RCC 7860 (cell line): ENCODE results near the gene CEP57.
"Not testable (repeated sequence)": the region's sequence is repeated elsewhere in the genome, so short reads cannot be mapped to it uniquely, and the experiment has no call there.

Source experiments
- DNase-seq: peaks from one replicate; pipeline ENCODE4 v3.0.0-alpha.2; 2015; ENCODE audit warnings: low spot score
- FAIRE-seq: peaks from 2 replicates; lab custom pipeline; 2012; peaks lifted over from hg19 to GRCh38; lab: Jason Lieb, UNC

The CEP57 gene

GRCh38 chr11:95795627-95796295 is 5.5 kb downstream of the CEP57 start:
- no peak for DNase-seq
- no peak for FAIRE-seq

GRCh38 chr11:95796501-95796900 is 6.2 kb downstream of the CEP57 start:
- DNase-seq: no peak
- no peak for FAIRE-seq

GRCh38 chr11:95799546-95799945 is 9.2 kb downstream of the CEP57 start:
- FAIRE-seq (no peak), DNase-seq (no peak)

DNA sequence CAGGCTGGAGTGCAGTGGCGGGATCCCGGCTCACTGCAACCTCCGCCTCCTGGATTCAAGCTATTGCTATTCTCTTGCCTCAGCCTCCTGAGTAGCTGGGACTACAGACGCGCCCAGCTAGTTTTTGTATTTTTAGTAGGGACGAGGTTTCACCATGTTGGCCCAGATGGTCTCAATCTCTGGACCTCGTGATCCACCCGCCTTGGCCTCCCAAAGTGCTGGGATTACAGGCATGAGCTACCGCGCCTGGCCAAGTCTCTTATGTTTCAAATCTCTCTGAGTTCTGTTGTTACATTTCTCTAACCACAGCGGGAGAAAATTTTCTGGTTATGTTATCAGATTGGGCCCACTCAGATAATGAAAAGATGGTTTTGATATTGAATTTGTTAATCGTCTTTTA is 10.1 kb downstream of the CEP57 start:
- FAIRE-seq (no peak), DNase-seq (no peak)

DNA sequence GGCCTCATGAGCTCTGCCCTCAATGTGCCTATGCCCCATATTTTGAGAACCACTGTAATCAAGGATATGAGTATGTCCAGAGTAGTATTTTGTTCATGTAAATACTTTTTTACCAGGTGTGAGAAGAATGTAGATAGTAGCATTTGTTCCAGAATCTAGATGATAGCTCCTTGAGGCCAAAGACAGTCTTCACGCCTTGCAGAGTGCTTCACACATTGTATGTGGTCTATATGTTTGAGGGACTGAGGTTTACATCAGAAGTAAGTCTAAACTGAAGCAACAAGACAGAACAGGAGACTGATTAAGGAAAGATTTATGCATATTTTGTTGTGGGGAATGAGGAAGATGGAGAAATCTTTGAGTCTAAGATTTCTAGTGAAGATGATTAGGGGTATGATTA is 12.5 kb downstream of the CEP57 start:
- DNase-seq: no peak
- no peak for FAIRE-seq

GRCh38 chr11:95803973-95804372 is 13.7 kb downstream of the CEP57 start:
- FAIRE-seq (no peak), DNase-seq (no peak)

GRCh38 chr11:95805869-95806268 is 15.6 kb downstream of the CEP57 start:
- DNase-seq (no peak), FAIRE-seq (no peak)

- not testable (repeated sequence) for FAIRE-seq, DNase-seq
These were observed 16.2 kb downstream of the CEP57 start for GRCh38 chr11:95806464-95806863.

DNA sequence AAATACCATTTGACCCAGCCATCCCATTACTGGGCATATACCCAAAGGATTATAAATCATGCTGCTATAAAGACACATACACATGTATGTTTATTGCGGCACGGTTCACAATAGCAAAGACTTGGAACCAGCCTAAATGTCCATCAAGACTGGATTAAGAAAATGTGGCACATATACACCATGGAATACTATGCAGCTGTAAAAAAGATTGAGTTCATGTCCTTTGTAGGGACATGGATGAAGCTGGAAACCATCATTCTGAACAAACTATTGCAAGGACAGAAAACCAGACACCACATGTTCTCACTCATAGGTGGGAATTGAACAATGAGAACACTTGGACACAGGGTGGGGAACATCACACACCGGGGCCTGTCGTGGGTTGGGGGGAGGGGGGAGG is 20.8 kb downstream of the CEP57 start:
- DNase-seq, FAIRE-seq: not testable (repeated sequence)

DNA sequence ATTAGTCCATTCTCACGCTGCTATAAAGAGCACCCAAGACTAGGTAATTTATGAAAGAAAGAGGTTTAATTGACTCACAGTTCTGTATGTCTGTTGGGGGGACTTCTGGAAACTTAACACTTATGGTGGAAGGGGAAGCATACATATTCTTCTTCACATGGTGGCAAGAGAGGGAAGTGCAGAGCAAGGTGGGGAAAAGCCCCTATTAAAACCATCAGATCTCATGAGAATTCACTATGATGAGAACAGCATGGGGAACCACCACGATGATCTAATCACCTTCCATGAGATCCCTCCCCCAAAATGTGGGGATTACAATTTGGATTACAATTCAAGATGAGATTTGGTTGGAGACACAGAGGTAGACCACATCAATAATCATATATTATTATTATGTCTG is 25.7 kb downstream of the CEP57 start:
- DNase-seq (no peak), FAIRE-seq (no peak)

DNA sequence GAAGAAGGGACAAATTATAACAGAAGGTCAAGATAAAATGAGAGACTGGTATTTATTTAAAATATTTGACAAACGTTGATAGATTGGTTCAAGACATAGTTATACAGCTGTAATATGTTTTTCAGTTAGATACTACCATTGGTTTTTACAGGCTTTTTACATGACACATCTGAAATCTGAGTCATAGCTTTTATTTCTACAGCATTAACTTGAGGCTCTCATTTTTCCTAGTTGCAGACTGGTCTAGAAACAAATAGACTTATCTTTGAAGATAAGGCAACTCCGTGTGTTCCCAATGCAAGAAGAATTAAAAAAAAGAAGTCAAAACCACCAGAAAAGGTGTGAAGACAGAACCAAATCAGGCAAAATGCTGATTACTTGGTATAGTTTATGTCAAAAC is 31.3 kb downstream of the CEP57 start:
- no peak for DNase-seq

GRCh38 chr11:95827696-95828095 is 37.4 kb downstream of the CEP57 start:
- no peak for FAIRE-seq
- DNase-seq: no peak

More for the DNA sequence above, 31.3 kb downstream of the CEP57 start:
- no peak for FAIRE-seq

DNA sequence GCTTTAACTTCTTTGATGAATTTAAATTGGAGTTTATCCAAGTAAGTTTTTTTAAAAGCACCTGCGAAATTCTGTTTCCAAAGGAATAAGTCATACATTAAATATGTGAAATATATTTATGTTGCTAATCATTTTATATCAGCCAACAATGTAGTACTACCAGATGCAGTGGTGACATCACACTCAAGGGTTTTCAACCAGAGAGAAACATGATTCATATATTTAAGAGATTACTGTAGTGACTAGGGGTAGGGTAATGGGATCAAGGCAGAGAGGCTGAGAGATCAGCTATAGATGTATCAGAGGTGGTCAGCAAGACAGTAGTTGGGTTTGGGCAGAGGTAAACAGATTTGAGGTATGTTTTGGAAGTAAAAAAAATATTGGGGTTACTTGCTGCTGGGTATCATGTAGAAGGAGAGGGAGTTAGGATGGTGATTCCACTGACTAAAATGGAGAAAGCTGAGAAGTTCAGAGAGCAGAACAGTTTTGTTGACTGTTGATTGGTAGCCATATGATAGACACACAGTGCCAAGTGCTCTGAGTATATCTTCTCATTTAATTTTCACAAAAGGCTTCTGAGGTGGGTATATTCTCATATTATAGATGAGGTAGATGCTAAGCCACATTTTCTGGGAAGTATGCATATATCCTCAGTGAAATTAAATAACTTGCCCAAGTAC is 39.4 kb downstream of the CEP57 start:
- FAIRE-seq: peak; percentile 22
- peak; percentile 16 for DNase-seq

- peak; percentile 74 for FAIRE-seq
These were observed 41.0 kb downstream of the CEP57 start for GRCh38 chr11:95831198-95831883.

DNA sequence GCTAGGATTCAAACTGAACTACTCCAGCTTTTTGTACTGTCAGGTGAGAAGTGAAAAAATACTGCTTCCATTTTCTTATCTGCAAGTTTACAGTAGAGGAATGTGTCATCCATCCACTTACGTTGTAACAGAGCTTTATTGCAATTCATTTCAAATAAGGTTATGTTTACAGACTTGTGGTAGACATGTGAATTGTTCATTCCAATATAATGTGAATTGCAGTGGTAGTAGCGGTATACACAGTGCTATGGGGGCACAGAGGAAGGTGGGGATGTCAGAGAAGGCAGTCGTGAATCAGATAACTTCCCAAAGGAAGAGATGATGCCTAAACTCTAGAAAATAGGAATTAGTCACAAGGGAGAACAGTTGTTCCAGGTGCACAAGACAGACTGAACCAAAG is 42.5 kb downstream of the CEP57 start:
- FAIRE-seq (no peak), DNase-seq (no peak)

More at GRCh38 chr11:95831198-95831883, 41.0 kb downstream of the CEP57 start:
- peak; percentile 41 for DNase-seq

- FAIRE-seq: no peak
These were observed 43.1 kb downstream of the CEP57 start for GRCh38 chr11:95833378-95833777.

DNA sequence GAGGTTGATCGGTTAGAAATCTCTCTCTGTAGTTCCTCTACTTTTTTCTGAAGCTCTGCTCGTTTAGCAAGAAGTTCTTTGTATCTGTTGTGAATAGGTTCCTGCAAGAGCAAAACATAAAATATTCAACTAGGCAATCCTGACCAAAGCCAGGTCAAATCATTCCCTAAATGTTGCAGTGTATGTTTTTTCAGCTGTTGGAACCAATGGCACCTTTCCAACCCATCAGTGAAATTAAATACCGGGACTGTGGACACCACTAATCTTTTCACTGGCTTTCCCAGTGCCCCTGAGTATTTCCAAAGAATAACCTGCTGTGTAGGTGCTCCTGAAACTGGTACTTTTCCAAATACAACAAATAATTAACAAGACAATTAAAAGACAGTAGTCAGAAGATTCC is 45.1 kb downstream of the CEP57 start:
- DNase-seq (no peak), FAIRE-seq (no peak)

More at GRCh38 chr11:95833378-95833777, 43.1 kb downstream of the CEP57 start:
- DNase-seq: no peak

DNA sequence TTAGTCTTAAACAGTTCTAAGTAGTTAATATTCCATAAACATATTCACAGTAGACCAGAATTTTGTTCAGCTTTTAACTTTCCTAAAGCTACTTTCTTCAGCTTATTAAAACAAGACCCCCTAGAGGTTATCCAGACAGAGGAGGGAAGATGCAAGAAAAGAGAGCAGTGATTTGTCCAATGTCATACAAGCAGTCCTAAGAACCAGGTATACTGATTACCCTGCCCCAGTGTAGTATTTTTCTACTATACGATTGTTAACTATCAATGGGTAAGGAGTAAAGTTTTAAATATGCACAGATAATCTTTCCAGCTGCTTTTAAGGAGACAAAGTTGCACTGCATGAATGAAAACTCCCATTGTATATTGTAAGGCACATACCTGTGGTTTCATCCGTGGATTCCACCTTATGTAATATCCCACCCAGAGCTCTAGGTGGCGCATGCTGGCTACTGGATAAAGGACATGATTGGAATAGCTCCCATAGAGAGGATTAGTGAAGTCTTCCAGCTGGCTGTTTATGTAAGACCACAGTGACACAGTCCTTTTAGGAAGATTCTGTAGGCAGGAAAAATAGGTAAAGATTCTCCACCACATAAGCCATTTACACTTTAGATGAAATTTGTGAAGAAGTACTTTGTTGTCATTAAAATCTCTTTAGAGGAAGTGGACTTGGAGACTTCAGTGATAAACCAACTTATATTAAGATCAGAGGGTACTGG is 45.6 kb downstream of the CEP57 start:
- DNase-seq: peak; percentile 81
- peak; percentile 81 for FAIRE-seq

DNA sequence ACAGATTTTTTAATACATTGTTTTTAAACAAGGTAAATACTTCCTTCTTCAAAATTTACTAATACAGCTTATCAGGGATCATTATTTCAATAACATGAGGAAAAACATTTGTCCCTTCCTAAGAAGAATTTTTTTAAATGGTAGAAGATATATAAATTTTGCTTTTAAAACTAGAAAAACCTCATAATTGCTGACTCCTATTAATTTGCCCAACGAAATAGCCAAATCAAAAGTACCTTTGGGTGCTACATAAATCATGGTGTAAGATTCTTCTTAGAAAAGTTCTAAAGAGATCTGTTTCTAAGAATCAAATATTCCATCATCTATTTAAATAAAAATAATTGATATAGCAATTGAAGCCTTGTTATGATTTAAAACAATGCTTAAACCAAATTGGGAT is 54.9 kb downstream of the CEP57 start:
- no peak for FAIRE-seq

DNA sequence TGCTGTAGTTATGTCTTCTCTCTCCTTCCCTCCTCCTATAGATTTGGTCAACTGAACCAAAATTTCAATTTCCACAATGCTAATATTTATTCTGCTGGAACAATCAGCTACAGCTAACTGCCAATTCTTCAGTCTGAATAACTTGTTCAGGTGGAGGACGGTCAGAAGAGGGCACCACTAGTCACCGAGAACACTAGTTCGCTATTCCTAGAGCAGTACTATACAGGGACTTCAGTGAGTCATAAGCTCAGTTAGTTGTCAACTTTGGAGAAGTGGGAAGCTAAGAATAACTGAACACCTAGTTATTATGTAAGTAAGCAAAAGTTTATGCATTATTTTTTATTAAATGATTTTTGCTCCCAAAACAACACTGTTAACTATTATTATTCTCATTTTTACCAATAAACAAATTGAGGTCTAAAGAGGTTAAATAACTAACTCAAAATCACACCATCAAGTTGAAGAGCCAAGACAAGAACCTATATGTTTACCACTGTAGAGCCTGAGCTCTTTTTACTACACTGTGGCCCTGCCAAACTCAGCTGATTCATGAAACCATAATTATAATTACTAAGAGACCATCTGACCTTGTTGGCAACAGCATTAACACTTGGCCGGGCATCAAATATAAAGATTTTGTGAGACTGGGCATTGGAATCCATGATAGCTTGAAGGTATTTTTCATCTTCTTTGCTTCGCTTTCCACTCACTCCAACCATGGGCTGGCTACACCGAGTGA is 59.0 kb downstream of the CEP57 start:
- FAIRE-seq (peak; percentile 83), DNase-seq (peak; percentile 72)

More for the DNA sequence above, 54.9 kb downstream of the CEP57 start:
- DNase-seq: no peak
